SK-N-SH (cell line): ENCODE results near the gene UBE2E2. TPM values are rescaled to one million over a fixed set of nuclear protein-coding genes. Genes with fewer than 3 reads are reported as not detected.

Experiments used
- CTCF ChIA-PET: fragments of 300-600, 350-600 bp; formaldehyde crosslinking; extraction: SDS; loops from one replicate; lab custom pipeline; 2021; lab: Yijun Ruan, JAX
- POLR2A ChIA-PET: fragments of 350-600 bp; sonication (Branson Sonifier 250); formaldehyde crosslinking; extraction: SDS; loops from one replicate; lab custom pipeline; 2020; ENCODE audit warnings: antibody characterized with exemption, inconsistent platforms; lab: Yijun Ruan, JAX
- DNase-seq: peaks from one replicate; pipeline ENCODE4 v3.0.0; 2012
- H2AFZ ChIP-seq: fragments of 200-600 bp; sonication (generic); 2 replicates; pipeline ENCODE4 v1.8.1; 2016; ENCODE audit warnings: antibody characterized with exemption, mild to moderate bottlenecking, low read depth
- H3F3A ChIP-seq: fragments of 200-600 bp; sonication (generic); replicated peaks from 2 replicates; pipeline ENCODE3; 2016; ENCODE audit warnings: antibody characterized with exemption, mild to moderate bottlenecking; ENCODE audit not compliant: insufficient read depth
- H3K27ac ChIP-seq, 2 experiments: fragments of 200-500 bp in 1 of 2; fragments of 200-600 bp in 1 of 2; sonication (Bioruptor generic) in 1 of 2; sonication (generic), shearing (Covaris generic) in 1 of 2; 2 replicates each; pipeline versions ENCODE4 v1.5.1 to v1.6.1; 2014 to 2016; ENCODE audit warnings: low read depth in 2 of 2, inconsistent platforms in 1 of 2, low read length in 1 of 2, mild to moderate bottlenecking in 1 of 2, mixed read lengths in 1 of 2
- H3K27me3 ChIP-seq: fragments of 200-600 bp; sonication (generic), shearing (Covaris generic); 2 replicates; pipeline ENCODE4 v1.6.1; 2016; ENCODE audit warnings: mixed run types; ENCODE audit not compliant: insufficient read depth
- H3K36me3 ChIP-seq, 2 experiments: fragments of 200-500 bp in 1 of 2; fragments of 200-600 bp in 1 of 2; sonication (Bioruptor generic) in 1 of 2; sonication (generic) in 1 of 2; replicated peaks in 1 of 2; 2 replicates each; pipeline versions ENCODE3 to v1.5.1; 2014 to 2016; ENCODE audit warnings: low read length in 1 of 2, mild to moderate bottlenecking in 1 of 2; ENCODE audit not compliant: insufficient read depth in 2 of 2, control insufficient read depth in 1 of 2
- H3K4me1 ChIP-seq, 2 experiments: fragments of 200-500 bp in 1 of 2; fragments of 200-600 bp in 1 of 2; sonication (Bioruptor generic) in 1 of 2; sonication (generic), shearing (Covaris generic) in 1 of 2; 2 replicates each; pipeline versions ENCODE4 v1.5.1 to v1.6.1; 2014 to 2016; ENCODE audit warnings: low read depth in 1 of 2, low read length in 1 of 2, mixed run types in 1 of 2; ENCODE audit not compliant: insufficient read depth in 2 of 2, control insufficient read depth in 1 of 2
- H3K4me2 ChIP-seq: fragments of 200-600 bp; sonication (generic), shearing (Covaris generic); 2 replicates; pipeline ENCODE4 v1.6.1; 2017; ENCODE audit warnings: mixed run types
- H3K4me3 ChIP-seq, 2 experiments: fragments of 200-500 bp in 1 of 2; fragments of 200-600 bp in 1 of 2; sonication (Bioruptor generic) in 1 of 2; sonication (generic), shearing (Covaris generic) in 1 of 2; 2 replicates each; pipeline versions ENCODE4 v1.5.1 to v1.8.1; 2014 to 2016; ENCODE audit warnings: low read depth in 2 of 2, inconsistent platforms in 1 of 2, low read length in 1 of 2, mild to moderate bottlenecking in 1 of 2, mixed read lengths in 1 of 2, moderate library complexity in 1 of 2
- H3K79me2 ChIP-seq: fragments of 200-600 bp; sonication (generic); 2 replicates; pipeline ENCODE4 v1.8.1; 2017; ENCODE audit warnings: mild to moderate bottlenecking; ENCODE audit not compliant: insufficient read depth
- H3K9ac ChIP-seq: fragments of 200-600 bp; sonication (generic); 2 replicates; pipeline ENCODE4 v1.6.1; 2017; ENCODE audit warnings: mixed run types
- H3K9me2 ChIP-seq: fragments of 200-600 bp; sonication (generic); 2 replicates; pipeline ENCODE4 v1.6.1; 2017; ENCODE audit warnings: mixed run types
- H3K9me3 ChIP-seq: fragments of 200-600 bp; sonication (generic); 2 replicates; pipeline ENCODE4 v1.6.1; 2017; ENCODE audit warnings: mixed run types, mild to moderate bottlenecking, moderate library complexity
- H4K20me1 ChIP-seq: fragments of 200-600 bp; sonication (generic); 2 replicates; pipeline ENCODE4 v1.6.1; 2017; ENCODE audit warnings: mild to moderate bottlenecking, mixed run types; ENCODE audit not compliant: insufficient read depth
- EP300 ChIP-seq, 2 experiments: IDR thresholded peaks; 2 replicates each; pipeline versions ENCODE4 v1.4.0 to v1.6.1; 2012; ENCODE audit warnings: borderline replicate concordance in 1 of 2, low read depth in 1 of 2, low read length in 1 of 2
- FOSL2 ChIP-seq: IDR thresholded peaks from 2 replicates; pipeline ENCODE4 v1.4.0; 2012; ENCODE audit warnings: low read depth, mild to moderate bottlenecking, moderate library complexity, borderline replicate concordance
- GABPA ChIP-seq: IDR thresholded peaks from 2 replicates; pipeline ENCODE4 v1.4.0; 2012; ENCODE audit warnings: low read depth, mild to moderate bottlenecking
- POLR2AphosphoS5 ChIP-seq: IDR thresholded peaks from 2 replicates; pipeline ENCODE4 v1.6.1; 2012; ENCODE audit warnings: low read depth, low read length
- RCOR1 ChIP-seq: fragments of 150-350 bp; IDR thresholded peaks from 2 replicates; pipeline ENCODE4 v1.6.1; 2017; ENCODE audit warnings: antibody characterized with exemption, low read length
- RXRA ChIP-seq: IDR thresholded peaks from 2 replicates; pipeline ENCODE4 v1.4.0; 2012; ENCODE audit warnings: low read depth, mild to moderate bottlenecking, borderline replicate concordance
- SIN3A ChIP-seq: IDR thresholded peaks from 2 replicates; pipeline ENCODE4 v1.6.1; 2012; ENCODE audit warnings: low read depth, mild to moderate bottlenecking, low read length, moderate library complexity, borderline replicate concordance
- TCF12 ChIP-seq: IDR thresholded peaks from 2 replicates; pipeline ENCODE4 v1.4.0; 2012
- WGBS: methylation state at CpG from one replicate; pipeline ENCODE4 v1.1.6; 2017; ENCODE audit warnings: low lambda C conversion rate; 5-methylcytosine and 5-hydroxymethylcytosine counted together
- polyA plus RNA-seq, 3 experiments: library from polyadenylated mRNA; depleted of rRNA; stranded (reverse); fragments of >200 nt; gene quantifications; 2 replicates each; pipeline ENCODE4 v1.2.3, GENCODE V29; 2012
- TF ChIP-seq, protein P1 (sequence below): IDR thresholded peaks from 2 replicates; pipeline ENCODE4 v1.4.0; 2012; ENCODE audit warnings: low read depth, borderline replicate concordance

Gene UBE2E2
- polyA plus RNA-seq, 1 of the 3 experiments (the other 2 are of a cell fraction), result 46.4 TPM

GRCh38 chr3:23440416-23441294, 237.5 kb downstream of the UBE2E2 start (continued):
- TF ChIP-seq, protein P1, sequence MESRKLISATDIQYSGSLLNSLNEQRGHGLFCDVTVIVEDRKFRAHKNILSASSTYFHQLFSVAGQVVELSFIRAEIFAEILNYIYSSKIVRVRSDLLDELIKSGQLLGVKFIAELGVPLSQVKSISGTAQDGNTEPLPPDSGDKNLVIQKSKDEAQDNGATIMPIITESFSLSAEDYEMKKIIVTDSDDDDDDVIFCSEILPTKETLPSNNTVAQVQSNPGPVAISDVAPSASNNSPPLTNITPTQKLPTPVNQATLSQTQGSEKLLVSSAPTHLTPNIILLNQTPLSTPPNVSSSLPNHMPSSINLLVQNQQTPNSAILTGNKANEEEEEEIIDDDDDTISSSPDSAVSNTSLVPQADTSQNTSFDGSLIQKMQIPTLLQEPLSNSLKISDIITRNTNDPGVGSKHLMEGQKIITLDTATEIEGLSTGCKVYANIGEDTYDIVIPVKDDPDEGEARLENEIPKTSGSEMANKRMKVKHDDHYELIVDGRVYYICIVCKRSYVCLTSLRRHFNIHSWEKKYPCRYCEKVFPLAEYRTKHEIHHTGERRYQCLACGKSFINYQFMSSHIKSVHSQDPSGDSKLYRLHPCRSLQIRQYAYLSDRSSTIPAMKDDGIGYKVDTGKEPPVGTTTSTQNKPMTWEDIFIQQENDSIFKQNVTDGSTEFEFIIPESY, result no peak
- TF ChIP-seq GABPA (no peak), TCF12 (no peak), POLR2AphosphoS5 (no peak), RXRA (no peak)

- WGBS, result 67% methylated on average over 4 of the region's 4 CpGs
- TF ChIP-seq FOSL2, result no peak
- TF ChIP-seq RCOR1, result no peak
- TF ChIP-seq SIN3A, result no peak
- TF ChIP-seq EP300 (IDR thresholded peaks at IDR 0.05; ENCODE audit: borderline replicate concordance in 1 of 2, low read depth in 1 of 2, low read length in 1 of 2), result 0 out of 4 replicates have a peak, but pooled peaks of 1 of the 2 experiments have one; percentile 9
- peak; percentile 53; the same call in 1 of the 2 replicates for TF ChIP-seq TCF12
- TF ChIP-seq, protein P1, result no peak
- peak; percentile 17 for DNase-seq
- no peaks in the 10 kb centered on the region for H3K9me3 ChIP-seq
- no peaks in the 10 kb centered on the region for H3F3A ChIP-seq
- peaks cover 0 to 6% of the 10 kb centered on the region in 2 experiments; a peak in 2 of 4 replicates for H3K4me1 ChIP-seq
- H3K4me2 ChIP-seq, result no peak overlapping the region
- no peak overlapping the region for H3K4me3 ChIP-seq
- H2AFZ ChIP-seq, result no peak overlapping the region
- ChIA-PET CTCF (interaction anchor here (0.7 to 1.3 kb wide), 4 partner anchors 11 to 103 kb away, joined by 3 to 7 read pairs (median 4); no protein-coding TSS in a partner anchor), POLR2A (no interaction called here)
- H3K79me2 ChIP-seq, result no peaks in the 10 kb centered on the region
- H3K36me3 ChIP-seq, result no peaks in the 10 kb centered on the region
- no peak overlapping the region for H3K9ac ChIP-seq
- peaks cover 6% of the 10 kb centered on the region for H4K20me1 ChIP-seq
- H3K9me2 ChIP-seq, result no peaks in the 10 kb centered on the region
- no peak overlapping the region for H3K27ac ChIP-seq
- no peaks in the 10 kb centered on the region for H3K27me3 ChIP-seq
These were observed 239.7 kb downstream of the UBE2E2 start for GRCh38 chr3:23442598-23443383.
